ENCODE measurements around the gene PHOSPHO1.

DNA sequence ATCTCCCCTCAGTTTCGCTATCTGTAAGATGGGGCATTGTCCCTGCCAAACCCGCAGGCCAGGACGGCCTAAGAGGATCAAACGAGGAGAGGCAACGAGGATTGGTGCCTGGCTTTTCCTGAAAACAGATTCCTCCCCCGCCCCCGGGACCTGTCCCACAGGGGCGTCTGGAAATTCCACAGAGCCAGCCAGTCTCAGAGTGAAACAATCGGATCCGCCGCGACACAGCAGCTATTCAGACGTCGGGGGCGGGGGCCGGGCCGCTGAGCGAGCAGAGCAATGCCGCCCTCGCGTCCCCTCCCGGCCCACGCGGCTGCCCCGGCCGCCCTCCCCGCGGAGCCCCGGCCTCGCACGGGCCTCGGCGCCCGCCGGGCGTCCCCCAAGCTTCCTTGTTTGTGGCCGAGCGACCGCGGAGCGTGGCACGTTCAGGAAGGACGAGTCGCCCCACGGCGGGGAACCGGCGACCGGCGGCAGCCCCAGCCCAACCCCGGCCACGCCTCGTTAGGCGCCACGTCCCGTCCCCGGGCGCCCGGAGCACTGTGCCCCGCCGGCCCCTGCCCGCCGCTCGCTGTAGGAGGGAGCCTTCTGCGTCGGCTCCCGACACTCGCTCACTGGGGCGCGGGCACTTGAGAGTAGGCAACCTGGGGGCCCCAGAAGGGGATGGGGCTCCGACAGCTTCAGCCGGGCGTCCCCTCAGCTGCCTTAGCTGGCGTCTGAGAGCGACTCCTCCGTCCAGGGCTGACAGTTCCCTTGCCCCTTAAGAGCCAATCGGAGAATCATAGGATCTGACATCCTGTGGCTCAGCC is 29.6 kb upstream of the PHOSPHO1 start:
- TF ChIP-seq, protein P1, sequence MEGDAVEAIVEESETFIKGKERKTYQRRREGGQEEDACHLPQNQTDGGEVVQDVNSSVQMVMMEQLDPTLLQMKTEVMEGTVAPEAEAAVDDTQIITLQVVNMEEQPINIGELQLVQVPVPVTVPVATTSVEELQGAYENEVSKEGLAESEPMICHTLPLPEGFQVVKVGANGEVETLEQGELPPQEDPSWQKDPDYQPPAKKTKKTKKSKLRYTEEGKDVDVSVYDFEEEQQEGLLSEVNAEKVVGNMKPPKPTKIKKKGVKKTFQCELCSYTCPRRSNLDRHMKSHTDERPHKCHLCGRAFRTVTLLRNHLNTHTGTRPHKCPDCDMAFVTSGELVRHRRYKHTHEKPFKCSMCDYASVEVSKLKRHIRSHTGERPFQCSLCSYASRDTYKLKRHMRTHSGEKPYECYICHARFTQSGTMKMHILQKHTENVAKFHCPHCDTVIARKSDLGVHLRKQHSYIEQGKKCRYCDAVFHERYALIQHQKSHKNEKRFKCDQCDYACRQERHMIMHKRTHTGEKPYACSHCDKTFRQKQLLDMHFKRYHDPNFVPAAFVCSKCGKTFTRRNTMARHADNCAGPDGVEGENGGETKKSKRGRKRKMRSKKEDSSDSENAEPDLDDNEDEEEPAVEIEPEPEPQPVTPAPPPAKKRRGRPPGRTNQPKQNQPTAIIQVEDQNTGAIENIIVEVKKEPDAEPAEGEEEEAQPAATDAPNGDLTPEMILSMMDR (IDR thresholded peaks at IDR 0.05), result no peak
- TF ChIP-seq POLR2A (IDR thresholded peaks at IDR 0.05) (no peak), POLR2AphosphoS5 (IDR thresholded peaks at IDR 0.05) (peak; percentile 19)

Data from prostate gland (tissue), 2 donors.